T-helper 2 cell treated with Interferon-gamma antibody and Interleukin-4, amounts not matched to agents 5 μg/mL and 100 μg/mL, for 36 hours (primary cell): ENCODE results near the gene ZMIZ1.
A peak's percentile ranks its signal among the peaks of the same experiment; 100 is the strongest.
"Not testable (repeated sequence)": the region's sequence is repeated elsewhere in the genome, so short reads cannot be mapped to it uniquely, and the experiment has no call there.

Experiments used
- DNase-seq: peaks from one replicate; pipeline ENCODE4 v3.0.0; 2021; ENCODE audit warnings: low spot score
- H3K27ac Mint-ChIP-seq: one replicate; pipeline ENCODE4 v1.8.0; 2021; ENCODE audit warnings: mild to moderate bottlenecking, mixed read lengths
- H3K27me3 Mint-ChIP-seq: one replicate; pipeline ENCODE4 v1.8.0; 2021; ENCODE audit warnings: low read depth, mixed read lengths
- H3K36me3 Mint-ChIP-seq: one replicate; pipeline ENCODE4 v1.8.0; 2021; ENCODE audit warnings: low read depth, mixed read lengths
- H3K4me1 Mint-ChIP-seq: one replicate; pipeline ENCODE4 v1.8.0; 2021; ENCODE audit warnings: low read depth, mixed read lengths
- H3K4me3 Mint-ChIP-seq: one replicate; pipeline ENCODE4 v1.8.0; 2022; ENCODE audit warnings: mild to moderate bottlenecking, moderate library complexity, mixed read lengths
- H3K9me3 Mint-ChIP-seq: one replicate; pipeline ENCODE4 v1.8.0; 2021; ENCODE audit warnings: mixed read lengths

The ZMIZ1 gene

GRCh38 chr10:79333513-79333912 is 264.7 kb downstream of the ZMIZ1 start:
- Mint-ChIP-seq H3K4me3 (no peak overlapping the region), H3K27me3 (no peaks in the 10 kb centered on the region), H3K4me1 (peaks cover 29% of the 10 kb centered on the region), H3K36me3 (peaks cover 8% of the 10 kb centered on the region), H3K9me3 (peaks cover 14% of the 10 kb centered on the region), H3K27ac (peak overlapping the region; percentile 57)
- DNase-seq: no peak

- no peak overlapping the region for H3K4me3 Mint-ChIP-seq
- H3K9me3 Mint-ChIP-seq: peaks cover 14% of the 10 kb centered on the region
- H3K27me3 Mint-ChIP-seq: no peaks in the 10 kb centered on the region
- peaks cover 9% of the 10 kb centered on the region for H3K36me3 Mint-ChIP-seq
- peaks cover 27% of the 10 kb centered on the region for H3K4me1 Mint-ChIP-seq
- DNase-seq: no peak
- no peak overlapping the region for H3K27ac Mint-ChIP-seq
These were observed 265.8 kb downstream of the ZMIZ1 start for GRCh38 chr10:79334573-79334972.

GRCh38 chr10:79335094-79335469 is 266.3 kb downstream of the ZMIZ1 start:
- H3K27ac Mint-ChIP-seq: no peak overlapping the region
- H3K27me3 Mint-ChIP-seq: no peaks in the 10 kb centered on the region
- H3K9me3 Mint-ChIP-seq: peaks cover 14% of the 10 kb centered on the region
- H3K4me1 Mint-ChIP-seq: peaks cover 25% of the 10 kb centered on the region
- no peak overlapping the region for H3K4me3 Mint-ChIP-seq
- H3K36me3 Mint-ChIP-seq: peaks cover 9% of the 10 kb centered on the region
- no peak for DNase-seq

- Mint-ChIP-seq H3K36me3 (peaks cover 9% of the 10 kb centered on the region), H3K4me3 (no peak overlapping the region), H3K27ac (peak overlapping the region; percentile 29), H3K4me1 (peaks cover 25% of the 10 kb centered on the region), H3K27me3 (no peaks in the 10 kb centered on the region), H3K9me3 (peaks cover 14% of the 10 kb centered on the region)
- DNase-seq: no peak
These were observed 266.9 kb downstream of the ZMIZ1 start for GRCh38 chr10:79335470-79336235.

- peaks cover 9% of the 10 kb centered on the region for H3K36me3 Mint-ChIP-seq
- H3K9me3 Mint-ChIP-seq: peaks cover 14% of the 10 kb centered on the region
- peak overlapping the region; percentile 29 for H3K27ac Mint-ChIP-seq
- DNase-seq: no peak
- H3K27me3 Mint-ChIP-seq: no peaks in the 10 kb centered on the region
- H3K4me3 Mint-ChIP-seq: no peak overlapping the region
- H3K4me1 Mint-ChIP-seq: peaks cover 22% of the 10 kb centered on the region
These were observed 267.5 kb downstream of the ZMIZ1 start for GRCh38 chr10:79336276-79336675.

- Mint-ChIP-seq H3K27me3 (no peaks in the 10 kb centered on the region), H3K4me3 (no peak overlapping the region), H3K36me3 (peaks cover 9% of the 10 kb centered on the region), H3K27ac (no peak overlapping the region), H3K9me3 (peaks cover 13% of the 10 kb centered on the region), H3K4me1 (peaks cover 17% of the 10 kb centered on the region)
- DNase-seq: no peak
These were observed 268.0 kb downstream of the ZMIZ1 start for GRCh38 chr10:79336739-79337138.

- not testable (repeated sequence) for DNase-seq, H3K36me3 Mint-ChIP-seq, H3K4me3 Mint-ChIP-seq, H3K9me3 Mint-ChIP-seq, H3K27ac Mint-ChIP-seq, H3K27me3 Mint-ChIP-seq
- peaks cover 11% of the 10 kb centered on the region for H3K4me1 Mint-ChIP-seq
These were observed 269.2 kb downstream of the ZMIZ1 start for GRCh38 chr10:79337783-79338469.

- no peaks in the 10 kb centered on the region for H3K27me3 Mint-ChIP-seq
- no peak overlapping the region for H3K27ac Mint-ChIP-seq
- peaks cover 9% of the 10 kb centered on the region for H3K4me1 Mint-ChIP-seq
- no peak for DNase-seq
- no peaks in the 10 kb centered on the region for H3K9me3 Mint-ChIP-seq
- H3K36me3 Mint-ChIP-seq: peaks cover 2% of the 10 kb centered on the region
- no peak overlapping the region for H3K4me3 Mint-ChIP-seq
These were observed 270.5 kb downstream of the ZMIZ1 start for GRCh38 chr10:79339266-79339665.

GRCh38 chr10:79340646-79341244 is 272.0 kb downstream of the ZMIZ1 start:
- Mint-ChIP-seq H3K4me1 (peaks cover 11% of the 10 kb centered on the region), H3K27ac (no peak overlapping the region), H3K36me3 (peaks cover 2% of the 10 kb centered on the region), H3K4me3 (no peak overlapping the region), H3K9me3 (no peaks in the 10 kb centered on the region), H3K27me3 (no peaks in the 10 kb centered on the region)
- DNase-seq: no peak

- no peak for DNase-seq
- Mint-ChIP-seq H3K9me3 (no peaks in the 10 kb centered on the region), H3K27ac (no peak overlapping the region), H3K4me1 (peaks cover 17% of the 10 kb centered on the region), H3K27me3 (no peaks in the 10 kb centered on the region), H3K4me3 (no peak overlapping the region), H3K36me3 (peaks cover 2% of the 10 kb centered on the region)
These were observed 273.6 kb downstream of the ZMIZ1 start for GRCh38 chr10:79342295-79342761.

GRCh38 chr10:79342811-79343561 is 274.2 kb downstream of the ZMIZ1 start:
- H3K9me3 Mint-ChIP-seq: no peaks in the 10 kb centered on the region
- H3K27me3 Mint-ChIP-seq: no peaks in the 10 kb centered on the region
- H3K27ac Mint-ChIP-seq: no peak overlapping the region
- H3K4me1 Mint-ChIP-seq: peaks cover 17% of the 10 kb centered on the region
- H3K36me3 Mint-ChIP-seq: peaks cover 2% of the 10 kb centered on the region
- DNase-seq: no peak
- no peak overlapping the region for H3K4me3 Mint-ChIP-seq

- Mint-ChIP-seq H3K4me3 (no peak overlapping the region), H3K4me1 (peaks cover 23% of the 10 kb centered on the region), H3K27me3 (no peaks in the 10 kb centered on the region), H3K9me3 (no peaks in the 10 kb centered on the region), H3K36me3 (peaks cover 17% of the 10 kb centered on the region), H3K27ac (no peak overlapping the region)
- no peak for DNase-seq
These were observed 275.9 kb downstream of the ZMIZ1 start for GRCh38 chr10:79344502-79345195.

- H3K36me3 Mint-ChIP-seq: peaks cover 25% of the 10 kb centered on the region
- no peak for DNase-seq
These were observed 276.7 kb downstream of the ZMIZ1 start for GRCh38 chr10:79345241-79346011.

More at GRCh38 chr10:79345241-79346011, 276.7 kb downstream of the ZMIZ1 start:
- no peak overlapping the region for H3K4me3 Mint-ChIP-seq
- H3K27me3 Mint-ChIP-seq: no peaks in the 10 kb centered on the region
- H3K9me3 Mint-ChIP-seq: no peaks in the 10 kb centered on the region
- no peak overlapping the region for H3K27ac Mint-ChIP-seq
- H3K4me1 Mint-ChIP-seq: peaks cover 28% of the 10 kb centered on the region
